Gastroesophageal sphincter (tissue), 3 donors: ENCODE results near the gene ACOD1.

Experiments used
- EP300 ChIP-seq: sonication (generic); formaldehyde crosslinking; IDR thresholded peaks from one replicate; pipeline ENCODE4 v1.6.1; 2017; ENCODE audit warnings: antibody characterized with exemption, mild to moderate bottlenecking
- POLR2A ChIP-seq, 2 donors: fragments of 450-650 bp; IDR thresholded peaks; one replicate each; pipeline ENCODE4 v1.6.1; 2017; ENCODE audit warnings: antibody characterized with exemption in 2 of 2, mild to moderate bottlenecking in 2 of 2, moderate library complexity in 1 of 2
- POLR2AphosphoS5 ChIP-seq: sonication (generic); formaldehyde crosslinking; IDR thresholded peaks from one replicate; pipeline ENCODE4 v1.6.1; 2017; ENCODE audit warnings: antibody characterized with exemption
- TF ChIP-seq, protein P1 (sequence below), 4 experiments: fragments of 200-600 bp in 2 of 4; fragments of 450-650 bp in 2 of 4; sonication (generic) in 1 of 4; IDR thresholded peaks; one replicate each; pipeline ENCODE4 v1.5.1; 2017 to 2019; ENCODE audit warnings: antibody characterized with exemption in 4 of 4, mild to moderate bottlenecking in 2 of 4, moderate library complexity in 2 of 4

DNA sequence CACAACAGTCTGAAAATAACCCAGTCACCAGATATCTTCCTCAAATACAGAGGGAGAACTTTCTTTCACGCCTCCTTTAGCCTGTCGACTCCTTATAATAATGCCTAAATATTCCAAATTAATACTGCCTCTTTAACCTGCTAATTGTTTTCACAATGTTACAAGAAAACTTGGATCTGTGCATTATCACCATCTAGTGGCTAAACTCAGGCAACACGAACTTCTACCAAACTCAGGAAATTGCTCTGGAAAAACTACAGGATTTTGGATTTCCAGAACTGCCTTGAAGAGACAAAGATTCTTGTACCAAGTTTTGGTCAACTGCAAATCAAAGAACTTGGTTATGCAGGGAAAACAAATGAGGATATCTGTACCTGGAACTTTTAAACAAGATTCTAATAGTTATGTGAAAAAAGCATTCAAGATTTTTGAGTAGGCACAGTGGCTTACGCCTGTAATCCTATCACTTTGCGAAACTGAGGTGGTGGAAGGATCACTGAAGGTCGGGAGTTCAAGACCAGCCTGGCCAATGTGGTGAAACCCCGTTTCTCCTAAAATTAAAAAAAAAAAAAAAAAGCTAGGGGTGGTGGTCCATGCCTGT, 54.4 kb downstream of the ACOD1 start:
- no peak for TF ChIP-seq POLR2A (IDR thresholded peaks at IDR 0.05)
- TF ChIP-seq, protein P1, sequence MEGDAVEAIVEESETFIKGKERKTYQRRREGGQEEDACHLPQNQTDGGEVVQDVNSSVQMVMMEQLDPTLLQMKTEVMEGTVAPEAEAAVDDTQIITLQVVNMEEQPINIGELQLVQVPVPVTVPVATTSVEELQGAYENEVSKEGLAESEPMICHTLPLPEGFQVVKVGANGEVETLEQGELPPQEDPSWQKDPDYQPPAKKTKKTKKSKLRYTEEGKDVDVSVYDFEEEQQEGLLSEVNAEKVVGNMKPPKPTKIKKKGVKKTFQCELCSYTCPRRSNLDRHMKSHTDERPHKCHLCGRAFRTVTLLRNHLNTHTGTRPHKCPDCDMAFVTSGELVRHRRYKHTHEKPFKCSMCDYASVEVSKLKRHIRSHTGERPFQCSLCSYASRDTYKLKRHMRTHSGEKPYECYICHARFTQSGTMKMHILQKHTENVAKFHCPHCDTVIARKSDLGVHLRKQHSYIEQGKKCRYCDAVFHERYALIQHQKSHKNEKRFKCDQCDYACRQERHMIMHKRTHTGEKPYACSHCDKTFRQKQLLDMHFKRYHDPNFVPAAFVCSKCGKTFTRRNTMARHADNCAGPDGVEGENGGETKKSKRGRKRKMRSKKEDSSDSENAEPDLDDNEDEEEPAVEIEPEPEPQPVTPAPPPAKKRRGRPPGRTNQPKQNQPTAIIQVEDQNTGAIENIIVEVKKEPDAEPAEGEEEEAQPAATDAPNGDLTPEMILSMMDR (IDR thresholded peaks at IDR 0.05) = peak; percentile 39 to 65 (median 58)
- no peak for TF ChIP-seq EP300
- no peak for TF ChIP-seq POLR2AphosphoS5
